Activated CD4-positive, alpha-beta T cell treated with anti-CD3 and anti-CD28 coated beads, Interleukin-2, amount 50 U/mL, for 16 hours (primary cell): ENCODE results near the gene KIF13A.
"Not testable (repeated sequence)": the region's sequence is repeated elsewhere in the genome, so short reads cannot be mapped to it uniquely, and the experiment has no call there.

Source experiments
- DNase-seq: peaks from one replicate; pipeline ENCODE4 v3.0.0-alpha.2; 2020

Gene KIF13A

DNA sequence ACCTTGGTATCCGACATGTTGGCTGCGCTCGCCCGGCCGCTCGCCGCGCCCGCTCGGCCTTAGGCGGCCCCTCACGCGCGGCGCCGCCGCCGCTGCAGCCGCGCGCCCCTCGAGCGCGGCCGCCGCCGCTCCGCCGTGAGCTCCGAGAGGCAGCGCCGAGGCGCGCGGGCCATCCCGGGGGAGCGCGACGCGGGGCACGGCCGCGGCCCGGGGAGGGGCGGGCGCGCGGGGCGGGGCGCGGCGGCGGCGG is at the start of gene KIF13A:
KIF13A (minus strand) TSS at position 189 of the 250 bp plus-strand sequence; CDS start at position 17, 172 bp downstream.
- DNase-seq = no peak

DNA sequence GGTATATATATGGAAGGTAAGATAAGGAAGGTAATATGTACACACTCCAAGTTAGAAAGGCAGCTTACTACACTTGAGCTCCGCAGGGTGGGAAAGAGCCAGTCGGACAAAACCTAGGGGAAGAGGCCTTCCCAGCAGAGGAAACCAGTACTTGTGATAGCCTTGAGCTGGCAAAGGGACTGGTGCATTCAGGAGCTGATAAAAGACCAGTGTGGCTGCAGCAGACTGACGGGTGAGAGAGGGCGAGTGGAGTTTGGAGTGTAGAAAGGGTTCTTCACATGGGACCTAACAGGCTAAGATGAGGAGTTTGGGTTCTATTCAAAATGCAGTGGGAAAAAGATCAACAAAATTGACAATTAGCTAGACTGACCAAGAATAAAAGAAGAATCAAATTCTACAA is 49.3 kb upstream of the KIF13A start:
- no peak for DNase-seq

DNA sequence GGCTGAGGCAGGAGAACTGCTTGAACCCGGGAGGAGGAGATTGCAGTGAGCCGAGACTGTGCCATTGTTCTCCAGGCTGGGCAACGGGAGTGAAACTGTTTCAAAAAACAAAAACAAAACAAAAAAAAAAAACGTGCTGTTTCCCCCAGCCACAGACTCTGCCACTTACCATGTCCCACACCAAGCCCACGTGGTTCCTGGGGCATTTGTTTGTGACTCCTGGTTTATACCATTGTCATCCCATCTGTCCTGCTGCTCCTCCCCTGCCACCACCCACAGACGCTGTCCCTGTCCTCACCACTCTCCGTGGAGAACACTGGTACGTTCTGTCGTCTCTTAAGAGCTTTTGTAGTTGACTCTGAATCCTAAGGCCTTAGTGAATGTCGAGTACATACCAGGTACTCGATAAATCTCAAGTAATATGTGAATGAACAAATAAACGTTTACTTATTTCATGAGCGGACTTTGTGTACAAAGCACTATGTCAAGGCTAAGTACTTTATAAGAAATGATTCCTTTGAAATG is 48.0 kb upstream of the KIF13A start:
- no peak for DNase-seq

DNA sequence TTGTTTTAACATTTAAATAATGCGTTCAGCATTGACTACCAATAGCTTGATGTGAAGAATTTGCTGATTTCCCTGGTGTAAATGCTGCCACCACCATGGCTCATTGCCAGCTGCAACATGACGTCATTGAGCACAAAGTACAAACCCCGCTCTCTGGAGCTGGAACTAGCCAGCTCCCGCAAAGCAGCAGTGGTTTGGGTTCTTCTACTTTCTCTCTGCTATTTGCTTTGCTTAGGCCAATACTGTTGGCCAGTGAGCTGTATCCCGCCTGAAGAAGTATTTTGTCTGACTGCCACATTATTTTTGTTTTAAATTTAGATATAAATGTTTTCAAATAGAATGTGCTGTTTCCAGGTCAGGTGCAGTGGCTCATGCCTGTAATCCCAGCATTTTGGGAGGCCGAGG is 47.4 kb upstream of the KIF13A start:
- DNase-seq = no peak

DNA sequence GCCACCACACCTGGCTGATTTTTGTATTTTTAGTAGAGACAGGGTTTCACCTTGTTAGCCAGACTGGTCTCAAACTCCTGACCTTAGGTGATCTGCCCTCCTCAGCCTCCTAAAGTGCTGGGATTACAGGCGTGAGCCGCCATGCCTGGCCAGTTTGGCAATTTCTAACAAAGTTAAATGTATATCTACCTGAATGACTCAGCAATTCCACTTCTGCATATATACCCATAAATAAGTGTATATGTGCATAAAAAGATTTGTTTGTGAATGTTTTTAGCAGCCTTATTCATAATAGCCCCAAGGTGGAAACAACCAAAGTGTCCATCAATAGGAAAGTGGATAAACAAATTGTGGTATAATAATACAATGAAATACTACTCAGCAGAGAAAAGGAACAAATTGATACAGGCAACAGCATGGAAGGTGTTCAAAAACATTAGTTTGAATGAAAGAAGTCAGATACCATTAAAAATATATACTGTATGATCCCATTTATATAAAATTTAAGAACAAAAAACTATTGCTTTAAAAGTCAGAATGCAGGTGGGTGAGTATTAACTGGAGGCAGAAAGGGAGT is 44.3 kb upstream of the KIF13A start:
- no peak for DNase-seq

DNA sequence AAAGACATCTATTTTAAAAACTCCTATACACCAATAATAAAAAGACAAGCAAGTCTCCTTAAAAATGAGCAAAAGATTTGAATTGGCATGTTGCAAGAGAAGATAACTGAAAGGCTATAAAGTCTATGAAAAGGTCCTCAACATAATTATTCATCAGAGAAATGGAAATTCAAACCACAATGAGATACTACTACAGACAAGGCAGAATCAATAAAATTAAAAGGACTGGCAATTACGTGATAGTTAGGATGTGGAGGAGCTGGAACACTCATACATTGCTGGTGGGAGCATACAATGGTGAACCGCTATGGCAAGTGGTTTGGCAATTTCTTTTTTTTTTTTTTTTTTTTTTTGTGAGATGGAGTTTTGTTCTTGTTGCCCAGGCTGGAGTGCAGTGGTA is 43.8 kb upstream of the KIF13A start:
- no peak for DNase-seq

DNA sequence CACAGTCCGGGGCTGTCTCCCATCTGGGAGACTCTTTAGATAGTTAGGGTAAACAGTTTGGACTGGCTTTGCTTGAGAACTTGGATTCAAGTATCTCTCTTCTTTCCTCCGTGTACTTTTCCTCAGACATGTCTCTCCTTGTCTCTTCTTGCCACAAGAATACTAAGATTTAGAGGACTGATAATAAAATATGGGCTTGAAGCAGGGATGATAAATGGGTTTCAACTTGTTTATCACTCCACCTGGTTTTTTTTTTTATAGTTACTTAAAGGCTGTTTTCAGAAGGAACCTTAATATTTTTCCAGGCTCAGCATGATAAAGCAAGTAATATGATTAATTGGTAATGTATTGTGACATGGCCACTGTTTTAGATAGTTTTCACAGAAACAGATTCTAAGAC is 40.9 kb upstream of the KIF13A start:
- DNase-seq = no peak

DNA sequence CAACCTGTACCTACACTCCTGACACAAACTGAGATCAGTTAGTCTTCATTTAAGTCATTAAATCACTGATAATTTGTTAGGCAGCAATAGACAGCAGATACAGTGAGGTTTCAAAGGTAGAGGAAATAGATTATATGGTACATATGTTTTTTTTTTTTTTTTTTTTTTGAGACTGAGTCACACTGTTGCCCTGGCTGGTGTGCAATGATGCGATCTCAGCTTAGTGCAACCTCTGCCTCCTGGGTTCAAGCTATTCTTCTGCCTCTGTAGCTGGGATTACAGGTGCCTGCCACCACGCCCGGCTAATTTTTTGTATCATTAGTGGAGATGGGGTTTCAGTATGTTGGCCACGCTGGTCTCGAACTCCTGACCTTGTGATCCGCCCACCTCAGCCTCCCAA is 38.2 kb upstream of the KIF13A start:
- DNase-seq = no peak

DNA sequence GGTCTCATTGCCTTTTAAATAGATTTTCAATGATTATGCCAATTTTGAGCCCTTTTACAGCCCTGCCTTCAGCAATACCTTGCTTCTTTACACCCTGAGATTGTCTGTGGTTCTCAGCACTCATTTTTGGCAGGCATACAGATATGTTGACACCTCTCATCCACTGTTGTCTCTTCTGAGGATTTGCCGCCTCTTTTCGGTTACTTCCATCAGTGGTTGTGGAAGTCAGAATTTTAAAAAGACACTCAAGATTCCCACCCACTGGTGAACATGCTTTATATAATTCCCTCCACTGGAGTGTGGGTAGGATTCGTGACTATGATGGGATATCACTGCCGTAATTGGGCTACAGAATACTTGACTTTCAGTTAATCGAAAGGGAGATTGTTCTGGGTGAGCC is 37.4 kb upstream of the KIF13A start:
- DNase-seq = no peak

DNA sequence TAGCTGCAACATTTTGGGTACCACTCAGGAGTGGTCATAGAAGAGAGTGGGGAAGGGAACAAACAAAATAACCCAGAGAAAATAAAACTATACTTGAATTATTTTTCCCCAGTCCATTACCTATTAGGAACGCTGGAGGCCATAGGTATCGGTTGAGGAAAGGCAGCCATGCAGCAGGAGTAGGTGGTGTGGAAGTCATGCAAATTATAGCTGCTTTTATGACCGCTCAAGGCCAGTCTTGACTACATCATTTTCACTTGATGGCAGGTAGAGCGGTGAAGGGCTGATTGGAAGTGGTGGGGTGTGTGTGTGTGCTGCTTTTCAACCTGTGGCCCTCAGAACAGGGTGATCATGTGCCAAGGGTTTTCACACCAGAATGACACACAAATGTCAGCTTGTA is 36.5 kb upstream of the KIF13A start:
- no peak for DNase-seq

DNA sequence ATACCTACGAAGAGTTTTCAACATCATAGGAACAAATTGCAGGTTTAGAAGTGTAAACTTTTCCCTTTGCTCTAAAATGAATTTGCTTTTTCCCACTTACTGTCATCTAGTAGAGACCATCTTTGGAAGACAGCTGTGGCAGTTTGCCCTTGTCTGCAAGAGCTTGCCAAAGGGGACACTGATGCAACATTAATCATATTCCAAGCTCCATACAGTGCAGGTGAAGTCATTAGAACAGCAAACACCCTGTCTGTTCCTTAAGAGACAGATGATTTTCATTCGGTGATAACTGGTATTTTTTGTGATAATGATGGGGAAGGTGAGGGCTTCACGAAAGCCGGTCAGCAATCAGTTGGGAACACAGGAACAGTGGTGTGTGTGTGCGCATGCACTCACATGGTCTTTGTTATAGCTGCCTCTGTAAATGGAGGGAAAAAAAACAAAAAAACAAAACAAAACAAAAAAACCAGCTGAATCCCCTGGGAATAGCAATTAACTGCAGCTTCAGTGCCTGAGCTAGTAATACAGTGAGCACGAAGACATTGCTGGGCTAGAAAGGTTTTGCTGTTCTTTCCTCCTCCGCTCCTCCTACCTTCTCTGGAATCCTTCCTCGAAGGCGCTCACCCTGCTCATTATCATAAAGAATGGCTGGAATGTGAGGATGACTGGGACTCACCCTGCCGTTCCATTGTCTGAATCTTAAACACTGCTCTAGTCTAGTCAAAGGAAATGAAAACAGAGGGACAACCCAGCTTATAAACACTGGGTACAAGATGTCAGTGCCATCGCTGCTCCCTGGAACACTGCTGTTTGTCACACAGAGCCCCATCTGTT is 35.2 kb upstream of the KIF13A start:
- DNase-seq = no peak

DNA sequence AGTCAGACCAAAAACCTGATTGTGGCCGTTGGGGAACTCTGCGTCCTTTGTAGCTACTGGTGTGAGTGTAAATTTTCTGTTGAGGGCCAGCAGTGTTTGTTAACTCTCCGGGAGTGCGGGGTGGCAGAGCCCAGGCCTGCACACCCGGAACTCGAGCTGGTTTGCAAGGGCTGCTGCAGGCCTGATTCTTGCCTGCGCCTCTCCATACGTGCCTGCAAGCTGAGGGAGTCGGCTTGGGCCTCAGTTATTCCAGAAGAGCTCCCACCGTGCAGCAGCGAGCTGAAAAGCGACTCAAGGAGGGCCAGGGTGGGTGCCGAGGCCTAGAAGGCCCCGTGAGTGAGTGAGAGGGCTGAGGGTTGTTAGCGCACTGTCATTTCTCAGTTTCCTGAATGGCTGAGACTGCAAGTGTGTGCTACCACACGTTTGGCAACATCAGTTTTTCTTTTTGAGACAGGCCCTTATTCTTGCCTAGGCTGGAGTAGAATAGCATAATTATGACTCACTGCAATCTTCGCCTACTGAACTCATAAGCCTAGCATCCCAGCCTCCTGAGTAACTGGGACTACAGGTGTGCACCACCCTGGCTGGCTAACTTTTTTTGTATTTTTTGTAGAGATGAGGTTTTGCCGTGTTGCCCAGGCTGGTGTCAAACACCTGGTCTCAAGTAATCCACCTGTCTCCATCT is 33.9 kb upstream of the KIF13A start:
- no peak for DNase-seq

DNA sequence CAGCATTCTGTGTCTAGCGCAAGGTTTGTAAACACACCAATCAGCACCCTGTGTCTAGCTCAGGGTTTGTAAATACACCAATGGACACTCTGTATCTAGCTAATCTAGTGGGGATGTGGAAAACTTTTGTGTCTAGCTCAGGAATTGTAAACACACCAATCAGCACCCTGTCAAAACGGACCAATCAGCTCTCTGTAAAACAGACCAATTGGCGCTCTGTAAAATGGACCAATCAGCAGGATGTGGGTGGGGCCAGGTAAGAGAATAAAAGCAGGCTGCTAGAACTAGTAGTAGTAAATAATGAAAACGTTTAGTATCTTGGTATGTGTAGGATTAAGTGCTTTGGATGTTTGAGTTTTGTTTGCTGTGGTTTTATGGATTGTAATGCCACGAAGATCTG is 33.1 kb upstream of the KIF13A start:
- not testable (repeated sequence) for DNase-seq

DNA sequence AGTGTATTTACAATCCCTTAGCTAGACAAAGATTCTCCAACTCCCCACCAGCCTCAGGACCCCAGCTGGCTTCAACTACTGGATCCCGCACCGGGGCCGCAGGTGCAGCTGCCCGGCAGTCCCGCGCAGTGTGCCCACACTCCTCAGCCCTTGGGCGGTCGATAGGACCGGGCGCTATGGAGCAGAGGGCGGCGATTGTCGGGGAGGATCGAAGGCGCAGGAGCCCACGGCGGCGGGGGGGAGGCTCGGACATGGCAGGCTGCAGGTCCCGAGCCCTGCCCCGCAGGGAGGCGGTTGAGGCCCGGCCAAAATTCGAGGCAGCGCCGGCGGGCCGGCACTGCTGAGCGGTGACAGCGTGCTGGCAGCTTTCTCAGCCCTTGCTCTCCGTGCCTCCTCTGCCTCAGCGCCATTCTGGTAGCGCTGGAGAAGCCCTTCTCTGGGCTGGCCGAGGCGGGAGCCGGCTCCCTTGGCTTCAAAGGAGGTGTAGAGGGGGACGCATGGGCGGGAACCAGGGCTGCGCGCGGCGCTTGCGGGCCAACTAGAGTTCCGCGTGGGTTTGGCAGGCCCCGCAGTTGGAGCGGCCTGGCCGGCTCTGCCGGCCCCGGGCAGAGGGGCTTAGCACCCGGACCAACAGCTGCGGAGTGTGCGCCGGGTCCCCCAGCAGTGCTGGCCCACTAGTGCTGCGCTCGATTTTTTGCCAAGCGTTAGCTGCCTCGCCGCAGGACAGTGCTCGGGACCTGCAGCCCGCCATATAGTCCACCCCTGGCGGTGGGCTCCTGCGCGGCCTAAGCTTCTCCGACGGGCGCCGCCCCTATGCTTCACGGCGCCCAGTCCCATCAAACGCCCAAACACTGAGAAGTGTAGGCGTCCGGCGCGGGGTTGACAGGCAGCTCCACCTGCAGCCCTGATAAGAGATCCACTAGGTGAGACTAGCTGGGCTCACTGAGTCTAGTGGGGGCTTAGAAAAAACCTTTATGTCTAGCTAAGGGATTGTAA is 32.4 kb upstream of the KIF13A start:
- no peak for DNase-seq

DNA sequence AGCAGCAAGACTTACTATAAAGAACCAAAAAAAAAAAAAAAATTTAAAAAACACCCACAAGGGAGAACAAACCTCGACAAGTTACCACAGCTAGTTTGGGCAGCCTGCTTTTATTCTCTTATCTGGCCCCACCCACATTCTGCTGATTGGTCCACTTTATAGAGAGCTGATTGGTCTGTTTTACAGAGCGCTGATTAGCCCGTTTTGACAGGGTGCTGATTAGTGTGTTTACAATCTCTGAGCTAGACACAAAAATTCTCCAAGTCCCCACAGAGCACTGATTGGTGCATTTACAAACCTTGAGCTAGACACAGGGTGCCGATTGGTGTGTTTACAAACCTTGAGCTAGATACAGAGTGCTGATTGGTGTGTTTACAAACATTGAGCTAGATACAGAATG is 31.7 kb upstream of the KIF13A start:
- DNase-seq = not testable (repeated sequence)

DNA sequence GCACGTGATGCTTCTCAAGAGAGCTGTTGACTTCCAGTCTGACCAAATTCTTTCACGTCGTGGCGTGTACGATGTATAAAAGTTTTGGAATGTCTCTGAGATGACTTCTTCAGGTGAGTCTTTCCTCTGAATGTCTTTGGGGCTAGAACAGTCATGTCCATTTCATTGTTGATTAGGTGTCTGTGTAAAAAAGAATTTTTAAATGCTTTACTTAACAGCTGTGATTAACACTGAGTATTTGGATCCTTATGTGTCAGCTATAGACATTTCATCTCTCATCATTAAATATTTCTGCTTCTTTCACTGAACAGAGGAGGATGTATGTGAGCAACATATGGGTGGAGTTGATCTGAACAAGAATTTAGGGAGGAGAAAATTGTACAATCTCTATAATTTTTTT is 29.3 kb upstream of the KIF13A start:
- no peak for DNase-seq

DNA sequence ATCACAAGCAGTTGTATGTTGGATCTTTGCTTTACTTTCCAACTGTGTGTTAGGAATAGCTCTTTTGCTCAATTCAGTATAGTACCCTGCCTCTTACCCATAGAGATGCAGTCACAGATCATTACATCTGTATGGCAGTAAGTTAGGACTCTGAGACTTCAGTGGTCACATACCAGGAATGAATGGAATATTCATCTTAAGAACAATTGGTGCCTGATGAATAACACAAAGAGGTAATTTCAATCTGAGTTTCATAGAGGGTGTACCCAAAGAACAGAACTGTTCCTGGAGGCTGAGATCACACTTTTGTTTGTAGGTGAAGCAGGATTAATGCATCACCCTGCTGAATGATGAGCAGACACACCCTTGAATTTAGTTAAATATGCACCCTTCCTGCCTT is 28.7 kb upstream of the KIF13A start:
- DNase-seq = no peak

DNA sequence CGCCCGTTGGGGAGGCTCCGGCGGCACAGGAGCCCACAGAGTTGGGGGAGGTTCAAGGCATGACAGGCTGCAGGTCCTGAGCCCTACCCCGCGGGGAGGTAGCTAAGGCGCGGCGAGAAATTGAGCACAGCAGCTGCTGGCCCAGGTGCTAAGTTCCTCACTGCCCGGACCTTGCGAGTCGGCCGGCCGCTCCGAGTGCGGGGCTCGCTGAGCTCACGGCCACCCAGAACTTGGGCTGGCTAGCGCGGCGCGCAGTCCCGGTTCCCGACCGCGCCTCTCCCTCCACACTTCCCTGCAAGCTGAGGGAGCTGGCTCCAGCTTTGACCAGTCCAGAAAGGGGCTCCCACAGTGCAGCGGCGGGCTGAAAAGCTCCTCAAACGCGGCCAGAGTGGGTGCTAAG is 23.9 kb upstream of the KIF13A start:
- DNase-seq = no peak

DNA sequence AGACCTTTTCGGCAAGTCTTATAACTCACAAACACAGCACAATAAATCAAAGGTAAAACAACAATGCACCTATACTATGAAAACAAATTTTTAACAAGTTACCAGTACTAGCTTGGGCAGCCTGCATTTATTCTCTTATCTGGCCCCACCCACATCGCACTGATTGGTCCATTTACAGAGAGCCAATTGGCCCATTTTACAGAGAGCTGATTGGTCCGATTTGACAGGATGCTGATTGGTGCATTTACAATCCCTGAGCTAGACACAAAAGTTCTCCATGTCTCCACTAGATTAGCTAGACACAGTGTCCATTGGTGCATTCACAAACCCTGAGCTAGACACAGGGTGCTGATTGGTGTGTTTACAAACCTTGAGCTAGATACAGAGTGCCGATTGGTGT is 23.1 kb upstream of the KIF13A start:
- DNase-seq = not testable (repeated sequence)

DNA sequence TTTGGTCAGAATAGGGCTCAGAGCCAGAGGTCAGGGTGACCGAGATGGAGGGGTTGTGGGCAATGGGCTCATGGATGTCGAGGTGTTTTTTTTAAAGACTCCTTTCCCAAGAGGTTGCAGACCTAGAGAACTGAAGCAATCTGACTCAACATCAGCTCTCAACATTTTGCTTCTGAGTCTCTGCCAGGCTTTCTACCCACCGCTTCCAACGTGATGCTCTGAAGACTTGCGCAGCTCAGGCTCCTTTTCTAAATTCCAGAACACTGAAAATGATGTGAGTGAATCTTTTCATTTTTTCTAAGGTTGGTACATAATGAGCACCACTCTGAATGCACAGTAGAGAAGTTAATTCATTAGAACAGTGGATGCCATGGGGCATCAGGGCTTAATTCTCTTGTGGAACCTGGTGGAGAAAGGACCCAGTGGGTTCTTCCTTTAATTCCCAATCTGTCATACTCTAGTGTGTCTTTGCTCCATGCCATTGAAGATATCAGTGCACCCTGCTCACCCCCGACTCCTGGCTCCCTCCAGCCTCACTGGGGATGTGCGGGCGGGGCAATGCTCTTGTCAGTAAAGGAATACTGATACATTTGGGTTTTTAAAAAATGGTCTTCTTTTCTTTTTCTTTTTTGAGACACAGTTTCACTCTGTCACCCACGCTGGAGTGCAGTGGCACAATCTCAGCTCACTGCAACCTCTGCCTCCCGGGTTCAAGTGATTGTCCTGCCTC is 17.0 kb upstream of the KIF13A start:
- DNase-seq = no peak

DNA sequence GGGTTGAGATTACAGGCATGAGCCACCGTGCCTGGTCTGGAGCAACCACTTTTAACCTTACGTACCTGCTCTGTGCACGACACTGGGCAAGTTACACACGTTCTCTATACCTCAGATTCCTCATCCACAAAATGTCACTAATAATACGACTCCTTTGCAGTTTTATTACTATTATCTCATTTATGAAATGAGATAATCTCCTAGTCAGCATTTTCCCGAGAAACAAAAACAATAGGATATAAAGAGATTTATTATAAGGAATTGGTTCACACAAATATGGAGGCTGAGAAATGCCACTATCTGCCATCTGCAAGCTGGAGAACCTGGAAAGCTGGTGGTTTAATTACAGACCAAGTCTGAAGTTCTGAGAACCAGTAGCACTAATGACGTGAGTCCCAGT is 12.0 kb upstream of the KIF13A start:
- DNase-seq = no peak

DNA sequence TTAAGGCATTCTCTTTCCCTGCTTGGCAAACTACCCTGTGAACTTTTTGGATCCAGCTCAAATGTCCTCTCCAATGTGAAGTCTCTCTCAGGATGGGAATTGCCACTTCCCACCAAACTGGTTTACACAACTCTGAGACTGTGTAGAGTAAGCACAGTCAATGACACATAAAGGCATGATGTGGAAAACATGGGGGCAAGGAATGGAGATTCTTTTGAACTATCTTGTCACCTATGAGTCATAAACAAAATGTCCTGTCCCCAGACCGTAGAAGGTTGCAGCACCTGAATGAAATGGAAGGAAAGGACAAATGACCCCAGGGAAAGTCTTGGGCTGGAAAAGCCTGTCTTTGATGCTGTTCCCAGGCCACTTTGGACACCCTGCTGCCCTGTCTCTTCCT is 11.0 kb upstream of the KIF13A start:
- DNase-seq = no peak
